NCI-H1417 treated with DMSO at 0.1 percent for 48 hours (cell line): ENCODE measurements around the gene GLIS2.
"Not testable (repeated sequence)": the region's sequence is repeated elsewhere in the genome, so short reads cannot be mapped to it uniquely, and the experiment has no call there.

Source experiments
- DNase-seq: peaks from one replicate; lab custom pipeline; 2025; lab: John Stamatoyannopoulos, UW

GLIS2 gene

GRCh38 chr16:4320571-4321137 lies 4.8 kb downstream of the GLIS2 start:
- no peak for DNase-seq

GRCh38 chr16:4321286-4322120 lies 5.6 kb downstream of the GLIS2 start:
- DNase-seq = no peak

- no peak for DNase-seq
Observed at GRCh38 chr16:4322121-4323052, 6.5 kb downstream of the GLIS2 start.

- no peak for DNase-seq
Observed at GRCh38 chr16:4323071-4323844, 7.4 kb downstream of the GLIS2 start.

GRCh38 chr16:4323845-4324488 lies 8.1 kb downstream of the GLIS2 start:
- DNase-seq = no peak

- DNase-seq = no peak
Observed at GRCh38 chr16:4324492-4325252, 8.8 kb downstream of the GLIS2 start.

- no peak for DNase-seq
Observed at GRCh38 chr16:4325253-4325758, 9.4 kb downstream of the GLIS2 start.

- no peak for DNase-seq
Observed at GRCh38 chr16:4327386-4328045, 11.6 kb downstream of the GLIS2 start.

- DNase-seq = no peak
Observed at GRCh38 chr16:4328046-4328781, 12.3 kb downstream of the GLIS2 start.

GRCh38 chr16:4328782-4329775 lies 13.2 kb downstream of the GLIS2 start:
- DNase-seq = no peak

- no peak for DNase-seq
Observed at GRCh38 chr16:4330277-4330874, 14.5 kb downstream of the GLIS2 start.

GRCh38 chr16:4332083-4332482 lies 16.2 kb downstream of the GLIS2 start:
- no peak for DNase-seq

GRCh38 chr16:4332623-4333307 lies 16.9 kb downstream of the GLIS2 start:
- no peak for DNase-seq

GRCh38 chr16:4333308-4333638 lies 17.4 kb downstream of the GLIS2 start:
- no peak for DNase-seq

- not testable (repeated sequence) for DNase-seq
Observed at GRCh38 chr16:4333714-4334113, 17.8 kb downstream of the GLIS2 start.

GRCh38 chr16:4334724-4335495 lies 19.0 kb downstream of the GLIS2 start:
- no peak for DNase-seq
